Regular cardiac myocyte (primary cell): ENCODE data around the gene KDM1A. TPM values are rescaled to one million over a fixed set of nuclear protein-coding genes. Genes with fewer than 3 reads are reported as not detected.

Source experiments
- total RNA-seq: library from RNA; depleted of rRNA; stranded (reverse); fragments of >200 nt; gene quantifications from 2 replicates; pipeline ENCODE4 v1.2.3, GENCODE V29; 2014

KDM1A gene
- total RNA-seq: 86.0 and 116 TPM in 2 replicates

GRCh38 chr1:23019094-23019862, at the start of gene KDM1A:
TSS of gene KDM1A (plus strand) at chr1:23019468. CDS start at chr1:23019597, 129 bp downstream.

GRCh38 chr1:22972760-22973159, 46.5 kb upstream of the KDM1A start, which contains the start of gene LACTBL1:
TSS of gene LACTBL1 (minus strand) at chr1:22972866. CDS start at chr1:22972316, 550 bp downstream.

Other genes with a start within 250 kb of the KDM1A start
- gene LACTBL1, start 46.6 kb upstream of the KDM1A start, total RNA-seq: not detected in 2 replicates
- gene TEX46, start 3.6 kb upstream of the KDM1A start, total RNA-seq: not detected in 2 replicates
- gene LUZP1, start 149.4 kb downstream of the KDM1A start, total RNA-seq: 16.3 and 32.2 TPM in 2 replicates
- not detected in 2 replicates for gene HTR1D, start 198.0 kb downstream of the KDM1A start, total RNA-seq